GM12891 (cell line): ENCODE results near the gene LTBP1.

ENCODE experiments used
- PAX5 ChIP-seq: IDR thresholded peaks from 2 replicates; pipeline ENCODE4 v1.6.1; 2011; ENCODE audit warnings: low read length, moderate library complexity, mild to moderate bottlenecking; ENCODE audit not compliant: insufficient read depth, severe bottlenecking
- POLR2A ChIP-seq: IDR thresholded peaks from 2 replicates; pipeline ENCODE4 v1.6.1; 2011; ENCODE audit warnings: low read depth, low read length, control low read depth
- POLR2AphosphoS5 ChIP-seq: IDR thresholded peaks from 2 replicates; pipeline ENCODE4 v1.6.1; 2011; ENCODE audit warnings: low read depth, low read length, control low read depth
- POU2F2 ChIP-seq: IDR thresholded peaks from 2 replicates; pipeline ENCODE4 v1.6.1; 2011; ENCODE audit warnings: low read depth, mild to moderate bottlenecking, control low read depth, low read length, moderate library complexity
- SPI1 ChIP-seq: IDR thresholded peaks from 2 replicates; pipeline ENCODE4 v1.6.1; 2011; ENCODE audit warnings: low read depth, low read length, control low read depth
- TAF1 ChIP-seq: IDR thresholded peaks from 2 replicates; pipeline ENCODE4 v1.6.1; 2011; ENCODE audit warnings: low read depth, low read length, control low read depth

DNA sequence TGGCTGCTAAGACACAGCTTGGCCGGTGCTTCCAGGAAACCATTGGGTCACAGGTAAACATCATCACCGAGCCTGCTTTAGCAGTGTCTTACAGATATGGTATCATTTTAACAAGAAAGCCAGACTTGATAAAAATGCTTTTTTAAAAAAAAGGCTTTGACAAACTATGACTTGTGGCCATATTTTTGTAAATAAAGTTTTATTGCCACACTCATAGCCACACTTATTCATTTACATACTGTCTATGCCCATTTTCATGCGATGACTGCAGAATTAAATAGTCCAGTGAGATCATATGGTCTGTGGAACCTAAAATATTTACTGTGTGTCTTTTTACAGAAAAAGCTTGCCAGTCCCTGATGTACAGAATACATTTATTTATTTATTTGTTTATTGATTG lies 242.0 kb downstream of the LTBP1 start:
- TF ChIP-seq POLR2AphosphoS5 (no peak), SPI1 (no peak), POLR2A (no peak), TAF1 (no peak), POU2F2 (no peak), PAX5 (no peak)
